GM12872 (cell line): ENCODE results near the gene PWP1.

Experiments used
- CTCF ChIP-seq: IDR thresholded peaks from 3 replicates; pipeline ENCODE4 v1.5.1; 2011; ENCODE audit warnings: low read depth, mild to moderate bottlenecking, low read length, moderate library complexity; ENCODE audit not compliant: insufficient read depth

PWP1 gene

GRCh38 chr12:107685360-107686248 is at the start of gene PWP1:
Gene PWP1, plus strand, starts transcription at chr12:107685799. Its CDS starts 101 bp downstream, at chr12:107685900.
- TF ChIP-seq CTCF = no peak

DNA sequence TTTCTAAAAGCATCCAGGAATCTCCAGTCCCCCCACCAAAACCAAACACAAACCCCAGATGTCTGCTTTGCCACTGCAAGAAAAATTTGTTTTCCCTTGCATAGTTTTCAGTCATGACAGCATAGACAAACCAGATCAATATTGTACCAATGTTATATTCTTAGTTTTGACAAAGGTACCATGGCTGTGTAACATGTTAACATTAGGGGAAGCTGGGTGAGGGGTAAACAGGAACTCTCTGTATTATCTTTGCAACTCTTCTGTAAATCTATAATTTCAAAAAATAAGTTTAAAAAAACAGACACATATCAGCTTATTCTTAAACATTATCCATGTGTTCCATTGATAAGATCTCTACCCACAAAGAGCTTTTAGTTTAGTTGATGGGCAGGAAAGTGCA is 44.4 kb upstream of the PWP1 start:
- no peak for TF ChIP-seq CTCF

DNA sequence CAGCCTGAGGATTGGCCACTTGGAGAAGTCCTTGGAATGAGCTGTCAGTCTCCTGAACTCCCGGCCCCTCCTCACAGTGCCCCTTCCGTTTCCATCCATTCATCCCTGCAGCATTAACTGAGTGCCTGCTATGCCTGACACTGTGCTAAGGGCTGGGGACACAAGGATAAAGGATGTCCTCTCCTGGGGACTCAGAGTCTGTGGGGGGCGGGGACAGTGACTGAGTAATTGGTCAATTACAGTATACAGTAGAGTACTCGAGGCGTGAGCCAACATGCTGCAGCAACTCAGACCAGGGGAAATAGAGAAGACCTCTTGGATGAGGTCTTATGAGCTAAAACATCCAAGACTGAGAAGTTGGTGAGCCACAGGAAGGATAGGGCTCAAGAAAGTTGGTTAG is 43.4 kb upstream of the PWP1 start:
- no peak for TF ChIP-seq CTCF

DNA sequence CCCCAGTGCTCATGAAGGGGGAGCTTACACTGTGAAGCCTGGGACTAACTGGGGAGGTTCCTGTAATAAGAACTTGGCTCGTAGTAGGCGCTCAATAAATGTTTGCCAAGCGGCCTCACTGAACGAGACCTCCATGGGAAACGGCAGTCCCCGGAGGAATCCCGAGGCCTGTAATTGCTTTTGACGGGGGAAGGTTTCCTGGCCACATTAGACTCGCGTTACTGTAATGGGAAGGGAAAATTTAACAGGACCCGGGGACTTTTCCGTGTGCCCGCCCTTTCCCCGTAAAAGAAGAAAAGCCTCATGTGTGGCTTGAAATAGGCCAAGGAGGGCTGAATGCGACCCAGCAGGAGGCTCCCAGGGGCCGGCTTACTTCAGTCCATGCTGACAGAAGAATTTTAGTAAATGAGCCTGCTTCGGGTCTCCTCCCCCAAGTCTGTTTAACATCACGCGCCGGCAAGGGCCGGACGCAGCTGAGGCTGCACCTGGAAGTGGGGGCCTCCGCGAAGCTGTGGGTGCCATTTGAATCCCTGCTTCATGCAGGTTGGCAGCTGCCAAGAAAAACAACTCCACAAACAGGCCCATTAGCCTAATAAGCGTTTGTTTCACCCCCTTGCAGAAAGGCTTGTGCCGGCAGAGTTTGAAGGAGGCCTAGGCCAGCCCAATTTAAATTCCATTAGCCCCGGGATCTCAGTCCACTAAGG is 39.8 kb upstream of the PWP1 start:
- TF ChIP-seq CTCF = no peak

DNA sequence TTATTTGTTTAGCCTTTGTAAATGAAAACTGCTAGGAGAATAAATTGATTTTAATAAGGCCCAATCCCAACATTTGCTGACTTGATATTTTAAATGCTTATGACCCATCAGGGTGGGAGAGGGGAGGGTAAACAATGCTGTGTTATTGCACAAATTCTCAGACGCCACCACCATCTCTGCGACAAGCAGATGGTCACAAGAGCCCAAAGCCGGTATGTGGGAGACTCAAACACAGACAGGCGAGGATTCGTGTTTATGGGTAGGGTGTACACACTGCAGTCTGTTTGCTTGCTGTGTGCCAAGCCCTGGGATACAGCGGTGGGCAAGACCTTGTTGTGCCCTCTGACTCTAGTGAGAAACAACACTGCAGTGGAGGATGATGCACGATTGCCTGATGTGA is 39.2 kb upstream of the PWP1 start:
- TF ChIP-seq CTCF = no peak

DNA sequence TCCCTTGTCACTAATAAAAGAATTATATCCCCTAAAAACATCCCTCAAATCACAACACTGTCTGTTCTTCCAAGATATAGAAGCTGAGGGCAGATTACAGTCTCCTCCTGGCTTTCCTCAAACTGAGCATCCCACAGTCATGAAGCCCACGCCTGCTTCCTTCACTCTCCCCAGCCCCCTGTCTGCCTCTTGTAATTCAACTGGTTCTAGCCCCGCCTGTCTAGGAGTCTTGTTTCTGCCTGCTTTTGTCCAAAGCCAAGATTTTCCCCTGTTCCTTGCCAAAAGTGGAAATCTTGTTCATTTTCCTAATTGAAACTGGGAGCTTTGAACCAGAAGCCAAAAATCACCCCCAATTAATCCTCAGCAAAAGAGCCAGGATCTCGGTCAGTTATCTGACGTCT is 35.9 kb upstream of the PWP1 start:
- TF ChIP-seq CTCF = no peak

DNA sequence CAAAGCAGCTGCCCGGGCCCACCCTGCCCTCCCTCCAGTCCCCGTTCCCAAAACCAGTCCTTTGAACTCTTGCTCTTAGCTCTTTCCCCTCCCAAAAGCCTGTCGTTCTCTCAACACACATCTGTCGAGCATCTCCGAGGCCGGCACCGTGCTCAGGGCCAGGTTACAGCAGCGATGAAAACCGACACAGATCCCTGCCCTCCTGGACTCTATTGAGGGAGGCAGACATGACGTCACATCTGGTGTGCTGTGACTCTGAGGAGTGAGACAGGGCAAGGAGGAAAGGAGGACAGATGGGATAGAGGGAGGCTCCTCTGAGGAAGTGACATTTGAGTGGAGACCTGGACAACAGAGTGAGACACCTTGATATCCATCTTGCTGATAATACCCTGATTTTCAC is 34.6 kb upstream of the PWP1 start:
- no peak for TF ChIP-seq CTCF
